GM12878 (cell line): Measurements from ENCODE around the gene TTL. TPM values are rescaled to one million over a fixed set of nuclear protein-coding genes. Genes with fewer than 3 reads are reported as not detected.

ENCODE experiments used
- BCL3 ChIP-seq: IDR thresholded peaks from 2 replicates; pipeline ENCODE4 v1.6.1; 2011; ENCODE audit warnings: borderline replicate concordance, low read depth, mild to moderate bottlenecking, moderate library complexity, low read length; ENCODE audit not compliant: insufficient read depth, poor library complexity, severe bottlenecking
- BMI1 ChIP-seq: fragments of 450-650 bp; IDR thresholded peaks from 2 replicates; pipeline ENCODE4 v1.6.1; 2016; ENCODE audit warnings: mild to moderate bottlenecking, moderate library complexity, borderline replicate concordance
- CBFB ChIP-seq: IDR thresholded peaks from 2 replicates; pipeline ENCODE4 v1.6.1; 2016; ENCODE audit warnings: antibody characterized with exemption, low read depth
- E2F4 ChIP-seq: IDR thresholded peaks from 2 replicates; pipeline ENCODE4 v1.6.1; 2012; ENCODE audit warnings: low read depth, low read length, improper control_type of control experiment
- E2F8 ChIP-seq: fragments of 450-650 bp; IDR thresholded peaks from 2 replicates; pipeline ENCODE4 v1.6.1; 2018; ENCODE audit warnings: mild to moderate bottlenecking, low read depth, moderate library complexity; ENCODE audit not compliant: partially characterized antibody
- EGR1 ChIP-seq, 2 experiments: IDR thresholded peaks; 1 replicate in 1 of 2; 2 replicates in 1 of 2; pipeline ENCODE4 v1.6.1; 2011 to 2012; ENCODE audit warnings: low read depth in 2 of 2, low read length in 2 of 2, borderline replicate concordance in 1 of 2, mild to moderate bottlenecking in 1 of 2, moderate library complexity in 1 of 2
- HCFC1 ChIP-seq: fragments of 150-350 bp; IDR thresholded peaks from 2 replicates; pipeline ENCODE4 v1.6.1; 2014; ENCODE audit warnings: low read length
- KAT2A ChIP-seq: conservative IDR thresholded peaks from 2 replicates; pipeline ENCODE4 v1.6.1; 2011; ENCODE audit warnings: low read depth, low read length; ENCODE audit not compliant: control insufficient read depth
- NR2F1 ChIP-seq: fragments of 450-650 bp; conservative IDR thresholded peaks from 2 replicates; pipeline ENCODE4 v1.6.1; 2017; ENCODE audit warnings: mild to moderate bottlenecking
- POLR2A ChIP-seq: IDR thresholded peaks from 2 replicates; pipeline ENCODE4 v1.6.1; 2011; ENCODE audit warnings: low read depth, mild to moderate bottlenecking, low read length
- SMAD5 ChIP-seq: IDR thresholded peaks from 2 replicates; pipeline ENCODE4 v1.6.1; 2016; ENCODE audit warnings: antibody characterized with exemption, low read depth
- SMC3 ChIP-seq: IDR thresholded peaks from 2 replicates; pipeline ENCODE4 v1.6.1; 2011; ENCODE audit warnings: low read length, improper control_type of control experiment, borderline replicate concordance
- SP1 ChIP-seq: IDR thresholded peaks from one replicate; pipeline ENCODE4 v1.6.1; 2011; ENCODE audit warnings: low read depth, low read length
- TAF1 ChIP-seq: IDR thresholded peaks from 2 replicates; pipeline ENCODE4 v1.6.1; 2011; ENCODE audit warnings: mild to moderate bottlenecking, low read depth, low read length, borderline replicate concordance
- TCF12 ChIP-seq: IDR thresholded peaks from 2 replicates; pipeline ENCODE4 v1.6.1; 2011; ENCODE audit warnings: low read depth, mild to moderate bottlenecking, low read length
- ZBTB33 ChIP-seq: fragments of 450-650 bp; IDR thresholded peaks from 2 replicates; pipeline ENCODE4 v1.6.1; 2017; ENCODE audit warnings: mild to moderate bottlenecking
- ZNF687 ChIP-seq: fragments of 450-650 bp; IDR thresholded peaks from 2 replicates; pipeline ENCODE4 v1.6.1; 2017; ENCODE audit warnings: mild to moderate bottlenecking, moderate library complexity
- polyA plus RNA-seq, 11 experiments: library from polyadenylated mRNA; depleted of rRNA in 4 of 11; unstranded in 6 of 11; stranded (reverse) in 5 of 11; fragments of >200 nt; fragmentation: Nextera tagmentation in 4 of 11; fragmentation: Illumina TruSeq in 1 of 11; extraction: Ambion mirVana in 4 of 11; extraction: Trizol in 1 of 11; gene quantifications; 1 replicate in 1 of 11; 2 replicates in 10 of 11; pipeline versions ENCODE4 v1.2.1 to v1.2.3, GENCODE V29; 2011 to 2016; ENCODE audit warnings: inconsistent platforms in 2 of 11, missing spikeins in 2 of 11, low read depth in 1 of 11
- total RNA-seq, 4 experiments: library from RNA; depleted of rRNA in 3 of 4; stranded (reverse); fragments of >200 nt in 3 of 4; fragmentation: Illumina TruSeq in 1 of 4; extraction: Trizol in 1 of 4; gene quantifications; 2 replicates each; pipeline versions ENCODE4 v1.2.1 to v1.2.3, GENCODE V29; 2013 to 2021

TTL gene
- total and polyA plus RNA-seq, 10 of the 15 experiments (the other 5 are each of a cell fraction or from before 2014, with no cell fraction given) = 3.9 to 27.1 (median 16.1) TPM

- TF ChIP-seq ZBTB33 (no peak), SMC3 (no peak), CBFB (no peak), TCF12 (0 out of 2 replicates have a peak, but pooled peaks have one; percentile 10), EGR1 (IDR thresholded peaks at IDR 0.05; ENCODE audit: borderline replicate concordance in 1 of 2, low read depth in 2 of 2, low read length in 2 of 2) (peak in 1 of 2 experiments; percentile 98; a peak in 2 of 3 replicates), SP1 (no peak), KAT2A (no peak), BMI1 (no peak), TAF1 (peak; percentile 41; the same call in 1 of the 2 replicates), POLR2A (peak; percentile 66), E2F4 (no peak), ZNF687 (no peak), HCFC1 (0 out of 2 replicates have a peak, but pooled peaks have one; percentile 19), E2F8 (no peak), SMAD5 (no peak), NR2F1 (0 out of 2 replicates have a peak, but pooled peaks have one; percentile 53), BCL3 (no peak)
Measured at GRCh38 chr2:112481528-112482233, at the start of gene TTL (continued).
